Panc1 (cell line): ENCODE data around the gene PPP6R2. TPM values are rescaled to one million over a fixed set of nuclear protein-coding genes. Genes with fewer than 3 reads are reported as not detected.

Experiments used
- ATAC-seq: fragments of 200-7000 bp; cut with Tn5 transposase; 2 replicates; pipeline ENCODE4 v1.9.1; 2020; ENCODE audit warnings: mild to moderate bottlenecking, moderate library complexity
- BruUV-seq: library from RNA; stranded (reverse); fragments of 400-500 nt; replicated peaks from 2 replicates; lab custom pipeline; 2021; lab: Mats Ljungman, UMichigan
- CTCF ChIA-PET: fragments of 300-600 bp; sonication (Branson Sonifier 250); formaldehyde crosslinking; loops from one replicate; lab custom pipeline; 2022; ENCODE audit warnings: antibody characterized with exemption; lab: Charles Lee
- POLR2A ChIA-PET: fragments of 300-600 bp; sonication (Branson Sonifier 250); formaldehyde crosslinking; loops from one replicate; lab custom pipeline; 2022; ENCODE audit warnings: antibody characterized with exemption; lab: Charles Lee
- DNase-seq: peaks from one replicate; pipeline ENCODE4 v3.0.0-alpha.2; 2010; ENCODE audit warnings: low read depth, low spot score
- H3K27ac ChIP-seq: 2 replicates; pipeline ENCODE4 v1.5.1; 2011; ENCODE audit warnings: mild to moderate bottlenecking, low read length, inconsistent platforms
- H3K27me3 ChIP-seq: fragments of 200-500 bp; sonication (Bioruptor generic); 2 replicates; pipeline ENCODE4 v1.6.0; 2014; ENCODE audit warnings: low read length, inconsistent platforms; ENCODE audit not compliant: control insufficient read depth, insufficient read depth
- H3K36me3 ChIP-seq: fragments of 200-500 bp; sonication (Bioruptor generic); 2 replicates; pipeline ENCODE4 v1.5.1; 2014; ENCODE audit warnings: inconsistent platforms, mild to moderate bottlenecking, low read length, moderate library complexity; ENCODE audit not compliant: control insufficient read depth, insufficient read depth
- H3K4me1 ChIP-seq: 2 replicates; pipeline ENCODE4 v1.5.1; 2011; ENCODE audit warnings: inconsistent platforms, mild to moderate bottlenecking, low read length, moderate library complexity; ENCODE audit not compliant: control insufficient read depth, insufficient read depth
- H3K4me3 ChIP-seq, 2 experiments: 2 replicates each; pipeline ENCODE4 v1.5.1; 2011 to 2012; ENCODE audit warnings: low read depth in 2 of 2, low read length in 2 of 2, mild to moderate bottlenecking in 2 of 2, inconsistent platforms in 1 of 2, moderate library complexity in 1 of 2
- H3K9me3 ChIP-seq: fragments of 200-500 bp; sonication (Bioruptor generic); 2 replicates; pipeline ENCODE4 v1.5.1; 2014; ENCODE audit warnings: low read depth, mild to moderate bottlenecking, inconsistent platforms, low read length, moderate library complexity; ENCODE audit not compliant: control insufficient read depth, insufficient read depth
- POLR2AphosphoS5 ChIP-seq: IDR thresholded peaks from 2 replicates; pipeline ENCODE4 v1.6.1; 2012; ENCODE audit warnings: mild to moderate bottlenecking, low read depth, low read length, moderate library complexity
- SIN3A ChIP-seq: IDR thresholded peaks from 2 replicates; pipeline ENCODE4 v1.6.1; 2012; ENCODE audit warnings: low read depth, mild to moderate bottlenecking, low read length, moderate library complexity, borderline replicate concordance; ENCODE audit not compliant: insufficient read depth
- TCF7L2 ChIP-seq: IDR thresholded peaks from 2 replicates; pipeline ENCODE4 v1.6.1; 2011; ENCODE audit warnings: mild to moderate bottlenecking, low read depth, low read length, inconsistent platforms
- in situ Hi-C: cut with HindIII; loops from 2 replicates; pipeline ENCODE4 v1.10.0; 2016; ENCODE audit warnings: low sequenced_read_pairs, low pct_unique_long_range_greater_than_20kb
- intact Hi-C: fragments of 100-400 bp; cut with micrococcal nuclease; formaldehyde crosslinking; loops from one replicate; pipeline ENCODE4 v1.10.0; 2022; ENCODE audit not compliant: unreplicated experiment
- total RNA-seq: library from RNA; stranded (reverse); gene quantifications from one replicate; pipeline ENCODE4 v1.2.1, GENCODE V29; 2021; ENCODE audit not compliant: unreplicated experiment
- TF ChIP-seq, protein P1 (sequence below): fragments of 450-650 bp; IDR thresholded peaks from 2 replicates; pipeline ENCODE4 v1.5.1; 2017; ENCODE audit warnings: mild to moderate bottlenecking
- TF ChIP-seq, protein P2 (sequence below), 2 experiments: IDR thresholded peaks; 2 replicates each; pipeline ENCODE4 v1.6.1; 2011 to 2012; ENCODE audit warnings: low read depth in 2 of 2, control low read depth in 1 of 2, low read length in 1 of 2, mild to moderate bottlenecking in 1 of 2, moderate library complexity in 1 of 2; ENCODE audit not compliant: insufficient read depth in 1 of 2

The PPP6R2 gene
- total RNA-seq, 1 experiment from 2014 or later = 52.8 TPM

DNA sequence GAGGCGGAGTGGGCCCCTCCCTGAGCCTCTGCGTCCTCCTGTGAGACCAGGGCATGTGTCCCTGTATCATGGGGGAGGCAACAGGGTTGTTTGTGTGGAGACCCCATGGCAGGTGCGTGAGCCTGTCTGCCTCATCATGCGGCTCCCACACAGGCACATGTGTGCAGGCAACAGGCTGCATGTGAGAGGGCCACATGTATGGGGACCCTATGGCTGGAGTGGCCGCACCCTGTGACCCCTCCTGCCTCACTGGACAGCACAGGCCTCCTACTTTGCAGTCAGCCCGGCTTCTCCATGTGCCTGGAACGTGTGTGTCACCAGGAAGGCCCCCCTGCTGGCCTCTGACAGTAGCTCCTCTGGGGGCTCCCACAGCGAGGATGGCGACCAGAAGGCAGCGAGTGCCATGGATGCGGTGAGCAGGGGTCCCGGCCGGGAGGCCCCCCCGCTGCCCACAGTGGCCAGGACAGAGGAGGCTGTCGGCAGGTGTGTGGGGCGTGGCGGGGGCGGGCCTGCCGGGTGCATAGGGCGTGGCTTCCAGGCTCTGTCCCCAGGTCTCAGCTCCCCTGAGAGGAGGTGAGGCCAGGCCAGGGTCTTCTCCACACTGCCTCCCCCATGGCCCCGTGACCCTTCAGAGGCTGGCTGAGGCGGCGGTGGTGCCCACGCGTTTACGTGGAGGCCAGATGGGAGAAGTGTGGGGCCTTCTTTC lies 97.6 kb downstream of the PPP6R2 start:
- POLR2A ChIA-PET = no interaction called here
- DNase-seq = no peak
- no TSS peak for BruUV-seq
- in situ Hi-C loops (no loop called here), intact Hi-C loops (no loop called here)
- Histone ChIP-seq H3K27ac (no peak overlapping the region), H3K36me3 (no peaks in the 10 kb centered on the region), H3K4me3 (no peak overlapping the region), H3K4me1 (peaks cover 18% of the 10 kb centered on the region), H3K27me3 (no peaks in the 10 kb centered on the region), H3K9me3 (no peaks in the 10 kb centered on the region)
- TF ChIP-seq SIN3A (no peak), POLR2AphosphoS5 (no peak), TCF7L2 (no peak)
- TF ChIP-seq, protein P1, sequence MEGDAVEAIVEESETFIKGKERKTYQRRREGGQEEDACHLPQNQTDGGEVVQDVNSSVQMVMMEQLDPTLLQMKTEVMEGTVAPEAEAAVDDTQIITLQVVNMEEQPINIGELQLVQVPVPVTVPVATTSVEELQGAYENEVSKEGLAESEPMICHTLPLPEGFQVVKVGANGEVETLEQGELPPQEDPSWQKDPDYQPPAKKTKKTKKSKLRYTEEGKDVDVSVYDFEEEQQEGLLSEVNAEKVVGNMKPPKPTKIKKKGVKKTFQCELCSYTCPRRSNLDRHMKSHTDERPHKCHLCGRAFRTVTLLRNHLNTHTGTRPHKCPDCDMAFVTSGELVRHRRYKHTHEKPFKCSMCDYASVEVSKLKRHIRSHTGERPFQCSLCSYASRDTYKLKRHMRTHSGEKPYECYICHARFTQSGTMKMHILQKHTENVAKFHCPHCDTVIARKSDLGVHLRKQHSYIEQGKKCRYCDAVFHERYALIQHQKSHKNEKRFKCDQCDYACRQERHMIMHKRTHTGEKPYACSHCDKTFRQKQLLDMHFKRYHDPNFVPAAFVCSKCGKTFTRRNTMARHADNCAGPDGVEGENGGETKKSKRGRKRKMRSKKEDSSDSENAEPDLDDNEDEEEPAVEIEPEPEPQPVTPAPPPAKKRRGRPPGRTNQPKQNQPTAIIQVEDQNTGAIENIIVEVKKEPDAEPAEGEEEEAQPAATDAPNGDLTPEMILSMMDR = no peak
- TF ChIP-seq, protein P2, sequence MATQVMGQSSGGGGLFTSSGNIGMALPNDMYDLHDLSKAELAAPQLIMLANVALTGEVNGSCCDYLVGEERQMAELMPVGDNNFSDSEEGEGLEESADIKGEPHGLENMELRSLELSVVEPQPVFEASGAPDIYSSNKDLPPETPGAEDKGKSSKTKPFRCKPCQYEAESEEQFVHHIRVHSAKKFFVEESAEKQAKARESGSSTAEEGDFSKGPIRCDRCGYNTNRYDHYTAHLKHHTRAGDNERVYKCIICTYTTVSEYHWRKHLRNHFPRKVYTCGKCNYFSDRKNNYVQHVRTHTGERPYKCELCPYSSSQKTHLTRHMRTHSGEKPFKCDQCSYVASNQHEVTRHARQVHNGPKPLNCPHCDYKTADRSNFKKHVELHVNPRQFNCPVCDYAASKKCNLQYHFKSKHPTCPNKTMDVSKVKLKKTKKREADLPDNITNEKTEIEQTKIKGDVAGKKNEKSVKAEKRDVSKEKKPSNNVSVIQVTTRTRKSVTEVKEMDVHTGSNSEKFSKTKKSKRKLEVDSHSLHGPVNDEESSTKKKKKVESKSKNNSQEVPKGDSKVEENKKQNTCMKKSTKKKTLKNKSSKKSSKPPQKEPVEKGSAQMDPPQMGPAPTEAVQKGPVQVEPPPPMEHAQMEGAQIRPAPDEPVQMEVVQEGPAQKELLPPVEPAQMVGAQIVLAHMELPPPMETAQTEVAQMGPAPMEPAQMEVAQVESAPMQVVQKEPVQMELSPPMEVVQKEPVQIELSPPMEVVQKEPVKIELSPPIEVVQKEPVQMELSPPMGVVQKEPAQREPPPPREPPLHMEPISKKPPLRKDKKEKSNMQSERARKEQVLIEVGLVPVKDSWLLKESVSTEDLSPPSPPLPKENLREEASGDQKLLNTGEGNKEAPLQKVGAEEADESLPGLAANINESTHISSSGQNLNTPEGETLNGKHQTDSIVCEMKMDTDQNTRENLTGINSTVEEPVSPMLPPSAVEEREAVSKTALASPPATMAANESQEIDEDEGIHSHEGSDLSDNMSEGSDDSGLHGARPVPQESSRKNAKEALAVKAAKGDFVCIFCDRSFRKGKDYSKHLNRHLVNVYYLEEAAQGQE (IDR thresholded peaks at IDR 0.05; ENCODE audit: insufficient read depth in 1 of 2, low read depth in 2 of 2, low read length in 1 of 2) = no peak
- CTCF ChIA-PET = no interaction called here
- no peak for ATAC-seq

DNA sequence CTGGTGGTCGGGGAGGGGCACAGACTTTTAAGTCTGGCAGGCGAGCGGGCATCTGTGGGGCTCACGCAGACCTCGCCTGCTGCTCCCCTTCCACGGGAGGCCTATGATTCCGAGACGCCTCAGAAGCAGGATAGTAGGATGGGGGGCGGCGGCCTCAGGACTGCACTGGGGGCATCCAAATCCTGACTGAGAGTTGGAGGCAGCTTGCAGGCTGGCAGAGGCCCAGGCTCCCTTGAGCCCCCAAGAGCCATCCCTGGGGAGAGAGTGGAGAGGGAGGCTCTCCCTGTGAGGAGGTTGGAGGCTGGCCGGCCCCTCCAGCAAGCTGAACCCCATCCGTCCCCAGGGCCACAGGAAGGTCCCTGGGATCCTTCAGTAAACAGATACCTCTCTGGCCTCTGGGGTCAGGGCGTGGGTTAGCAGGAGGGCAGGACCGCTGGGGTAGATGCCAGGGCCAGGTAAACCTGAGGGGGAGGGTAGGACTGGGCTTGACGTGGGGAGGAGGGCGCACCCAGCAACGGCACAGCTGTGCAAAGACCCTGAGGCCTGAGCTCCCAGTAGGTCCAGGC lies 98.4 kb downstream of the PPP6R2 start:
- no peaks in the 10 kb centered on the region for H3K36me3 ChIP-seq
- no peaks in the 10 kb centered on the region for H3K9me3 ChIP-seq
- POLR2A ChIA-PET = no interaction called here
- in situ Hi-C loops (no loop called here), intact Hi-C loops (no loop called here)
- no peak overlapping the region for H3K27ac ChIP-seq
- H3K27me3 ChIP-seq = no peaks in the 10 kb centered on the region
- ATAC-seq = no peak
- DNase-seq = no peak
- TF ChIP-seq, protein P2 (IDR thresholded peaks at IDR 0.05; ENCODE audit: insufficient read depth in 1 of 2, low read depth in 2 of 2, low read length in 1 of 2) = no peak
- no peak for TF ChIP-seq POLR2AphosphoS5
- no peak for TF ChIP-seq TCF7L2
- TF ChIP-seq, protein P1 = no peak
- no peak for TF ChIP-seq SIN3A
- no peak overlapping the region for H3K4me3 ChIP-seq
- BruUV-seq = no TSS peak
- CTCF ChIA-PET = no interaction called here
- H3K4me1 ChIP-seq = peaks cover 22% of the 10 kb centered on the region
